MM.1S (cell line): ENCODE measurements around the gene NTRK3.

ENCODE experiments used
- DNase-seq: peaks from one replicate; pipeline ENCODE4 v3.0.0-alpha.2; 2015
- H2AFZ ChIP-seq: fragments of 300-600 bp; sonication (generic); 2 replicates; pipeline ENCODE4 v1.6.0; 2016; ENCODE audit warnings: antibody characterized with exemption, low read length
- H3F3A ChIP-seq: fragments of 300-600 bp; sonication (generic); 2 replicates; pipeline ENCODE4 v1.6.1; 2016; ENCODE audit warnings: mild to moderate bottlenecking, antibody characterized with exemption, low read length, moderate library complexity, mixed read lengths; ENCODE audit not compliant: insufficient read depth
- H3K27ac ChIP-seq: fragments of 300-600 bp; sonication (generic); 2 replicates; pipeline ENCODE4 v1.5.1; 2016; ENCODE audit warnings: mild to moderate bottlenecking, low read length
- H3K27me3 ChIP-seq: fragments of 300-600 bp; sonication (generic); replicated peaks from 2 replicates; pipeline ENCODE4 v1.6.0; 2016; ENCODE audit warnings: low read length; ENCODE audit not compliant: insufficient read depth
- H3K36me3 ChIP-seq: fragments of 300-600 bp; sonication (generic); replicated peaks from 2 replicates; pipeline ENCODE4 v1.6.1; 2016; ENCODE audit warnings: mild to moderate bottlenecking, low read length, mixed read lengths; ENCODE audit not compliant: insufficient read depth
- H3K4me1 ChIP-seq: fragments of 300-600 bp; sonication (generic); 2 replicates; pipeline ENCODE4 v1.6.1; 2016; ENCODE audit warnings: low read length, mixed read lengths
- H3K4me2 ChIP-seq: fragments of 300-600 bp; sonication (generic); 2 replicates; pipeline ENCODE4 v1.6.0; 2016; ENCODE audit warnings: low read depth, low read length
- H3K4me3 ChIP-seq: fragments of 300-600 bp; sonication (generic); 2 replicates; pipeline ENCODE4 v1.5.1; 2016; ENCODE audit warnings: low read length, mixed read lengths
- H3K79me2 ChIP-seq: fragments of 300-600 bp; sonication (generic); 2 replicates; pipeline ENCODE4 v1.6.1; 2016; ENCODE audit warnings: mixed run types, low read length, mixed read lengths
- H3K9ac ChIP-seq: fragments of 300-600 bp; sonication (generic); 2 replicates; pipeline ENCODE4 v1.6.1; 2016; ENCODE audit warnings: low read length, mixed read lengths
- H3K9me2 ChIP-seq: fragments of 300-600 bp; sonication (generic); replicated peaks from 2 replicates; pipeline ENCODE4 v1.6.1; 2016; ENCODE audit warnings: mild to moderate bottlenecking, low read length, mixed read lengths; ENCODE audit not compliant: insufficient read depth
- H3K9me3 ChIP-seq: fragments of 300-600 bp; sonication (generic); replicated peaks from 2 replicates; pipeline ENCODE4 v1.6.1; 2016; ENCODE audit warnings: mild to moderate bottlenecking, low read length, mixed read lengths; ENCODE audit not compliant: insufficient read depth
- H4K20me1 ChIP-seq: fragments of 300-600 bp; sonication (generic); 2 replicates; pipeline ENCODE4 v1.6.1; 2016; ENCODE audit warnings: mild to moderate bottlenecking, low read length, moderate library complexity, mixed read lengths; ENCODE audit not compliant: insufficient read depth
- EZH2 ChIP-seq: fragments of 300-600 bp; sonication (generic); optimal IDR thresholded peaks from 2 replicates; pipeline ENCODE3; 2017; ENCODE audit warnings: low read depth, mild to moderate bottlenecking, antibody characterized with exemption, low read length, mixed read lengths
- EZH2phosphoT487 ChIP-seq: fragments of 300-600 bp; sonication (generic); IDR thresholded peaks from 2 replicates; pipeline ENCODE4 v1.6.1; 2018; ENCODE audit warnings: antibody characterized with exemption, low read length
- TF ChIP-seq, protein P1 (sequence below): fragments of 300-600 bp; sonication (generic); IDR thresholded peaks from 2 replicates; pipeline ENCODE4 v1.5.1; 2016; ENCODE audit warnings: antibody characterized with exemption, low read length, mixed read lengths

The NTRK3 gene

DNA sequence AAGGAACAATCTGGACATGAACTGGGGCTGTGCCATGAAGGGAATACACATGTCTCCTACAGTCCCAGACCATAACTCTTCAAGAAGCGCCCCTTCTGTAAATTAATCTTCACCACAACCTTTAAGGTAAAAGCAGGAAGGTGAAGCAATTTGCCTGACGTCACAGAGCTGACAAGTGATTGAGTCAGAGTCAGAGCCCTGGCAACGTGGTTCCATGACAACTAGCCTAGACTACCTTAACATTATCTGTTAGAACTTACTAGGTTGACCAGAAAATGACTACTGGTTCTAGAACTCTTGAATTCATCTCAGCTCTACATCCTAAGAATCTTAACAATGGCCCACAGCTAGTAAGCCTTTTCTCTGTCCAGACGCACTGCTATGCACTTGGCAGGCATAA lies 124.6 kb downstream of the NTRK3 start:
- TF ChIP-seq EZH2: no peak
- TF ChIP-seq EZH2phosphoT487: no peak
- TF ChIP-seq, protein P1, sequence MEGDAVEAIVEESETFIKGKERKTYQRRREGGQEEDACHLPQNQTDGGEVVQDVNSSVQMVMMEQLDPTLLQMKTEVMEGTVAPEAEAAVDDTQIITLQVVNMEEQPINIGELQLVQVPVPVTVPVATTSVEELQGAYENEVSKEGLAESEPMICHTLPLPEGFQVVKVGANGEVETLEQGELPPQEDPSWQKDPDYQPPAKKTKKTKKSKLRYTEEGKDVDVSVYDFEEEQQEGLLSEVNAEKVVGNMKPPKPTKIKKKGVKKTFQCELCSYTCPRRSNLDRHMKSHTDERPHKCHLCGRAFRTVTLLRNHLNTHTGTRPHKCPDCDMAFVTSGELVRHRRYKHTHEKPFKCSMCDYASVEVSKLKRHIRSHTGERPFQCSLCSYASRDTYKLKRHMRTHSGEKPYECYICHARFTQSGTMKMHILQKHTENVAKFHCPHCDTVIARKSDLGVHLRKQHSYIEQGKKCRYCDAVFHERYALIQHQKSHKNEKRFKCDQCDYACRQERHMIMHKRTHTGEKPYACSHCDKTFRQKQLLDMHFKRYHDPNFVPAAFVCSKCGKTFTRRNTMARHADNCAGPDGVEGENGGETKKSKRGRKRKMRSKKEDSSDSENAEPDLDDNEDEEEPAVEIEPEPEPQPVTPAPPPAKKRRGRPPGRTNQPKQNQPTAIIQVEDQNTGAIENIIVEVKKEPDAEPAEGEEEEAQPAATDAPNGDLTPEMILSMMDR: no peak
- Histone ChIP-seq H2AFZ (no peak overlapping the region), H3K9ac (no peak overlapping the region), H3K36me3 (no peaks in the 10 kb centered on the region), H3F3A (no peaks in the 10 kb centered on the region), H4K20me1 (no peaks in the 10 kb centered on the region), H3K4me1 (no peaks in the 10 kb centered on the region), H3K27ac (no peak overlapping the region), H3K27me3 (no peaks in the 10 kb centered on the region), H3K9me3 (no peaks in the 10 kb centered on the region), H3K4me3 (no peak overlapping the region), H3K9me2 (no peaks in the 10 kb centered on the region), H3K4me2 (no peak overlapping the region), H3K79me2 (no peaks in the 10 kb centered on the region)
- DNase-seq: no peak

DNA sequence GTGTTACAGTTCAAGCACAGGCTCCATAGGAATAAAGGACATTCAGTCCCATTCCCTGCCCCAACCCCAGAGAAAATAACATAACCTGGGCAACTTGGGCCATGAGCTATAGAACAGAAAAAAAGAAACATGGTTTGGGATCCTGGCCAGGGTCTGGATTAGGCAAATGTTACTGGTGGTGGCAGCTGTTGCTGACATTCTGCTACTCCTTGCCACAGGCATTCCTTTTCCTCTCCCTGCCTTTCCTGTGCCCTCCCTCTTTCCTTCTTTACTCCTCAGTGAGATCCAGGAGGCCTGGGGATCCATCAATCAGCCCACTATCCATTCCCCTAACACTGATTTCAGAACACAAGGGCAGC lies 129.1 kb downstream of the NTRK3 start:
- Histone ChIP-seq H3K4me3 (no peak overlapping the region), H3F3A (no peaks in the 10 kb centered on the region), H2AFZ (no peak overlapping the region), H3K9me2 (no peaks in the 10 kb centered on the region), H3K27ac (no peak overlapping the region), H3K27me3 (no peaks in the 10 kb centered on the region), H3K4me2 (no peak overlapping the region), H3K4me1 (no peaks in the 10 kb centered on the region), H3K9me3 (no peaks in the 10 kb centered on the region), H3K79me2 (no peaks in the 10 kb centered on the region), H3K9ac (no peak overlapping the region), H3K36me3 (no peaks in the 10 kb centered on the region), H4K20me1 (no peaks in the 10 kb centered on the region)
- no peak for DNase-seq
- TF ChIP-seq, protein P1: no peak
- TF ChIP-seq EZH2 (no peak), EZH2phosphoT487 (no peak)

DNA sequence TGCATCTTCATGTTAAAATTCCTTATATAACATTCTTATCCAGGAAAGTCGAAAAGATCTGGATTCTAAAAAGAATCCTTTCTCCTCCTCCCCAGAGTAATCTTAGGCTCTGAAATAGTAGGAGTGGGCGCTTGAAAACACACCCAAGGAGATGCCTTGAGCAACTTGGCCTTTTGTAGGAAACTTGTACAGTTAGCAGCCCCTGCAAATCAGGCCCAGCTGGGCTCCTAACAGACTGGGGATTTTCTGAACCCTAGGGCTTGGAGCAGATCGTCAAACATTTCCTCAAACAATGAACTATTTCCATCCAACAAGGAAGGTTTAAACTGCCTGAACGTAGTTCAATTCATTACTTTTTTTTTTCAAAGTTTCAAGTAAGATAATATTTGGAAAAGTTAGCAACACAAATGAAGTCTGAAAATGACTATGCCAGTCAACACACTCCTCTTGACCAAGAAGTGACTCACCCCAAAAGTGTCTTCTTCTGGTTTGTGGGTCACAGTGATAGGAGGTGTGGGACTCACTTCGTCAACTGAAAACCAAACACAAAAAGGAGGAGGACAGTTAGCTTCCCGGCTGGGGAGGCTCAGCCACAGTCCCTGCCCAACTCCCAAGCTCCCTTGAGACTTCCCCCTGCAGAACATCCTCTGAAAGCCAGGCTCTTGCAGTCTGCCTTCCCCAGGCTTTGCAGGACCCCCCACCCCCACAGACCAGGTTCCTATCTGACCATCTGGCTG lies 129.7 kb downstream of the NTRK3 start:
- Histone ChIP-seq H3K4me2 (no peak overlapping the region), H2AFZ (no peak overlapping the region)
- no peak for DNase-seq

More for the DNA sequence above, 129.7 kb downstream of the NTRK3 start:
- Histone ChIP-seq H3K4me1 (no peaks in the 10 kb centered on the region), H3K79me2 (no peaks in the 10 kb centered on the region), H4K20me1 (no peaks in the 10 kb centered on the region), H3K9me3 (no peaks in the 10 kb centered on the region), H3K27ac (no peak overlapping the region), H3K27me3 (no peaks in the 10 kb centered on the region), H3K9me2 (no peaks in the 10 kb centered on the region), H3F3A (no peaks in the 10 kb centered on the region), H3K9ac (no peak overlapping the region), H3K4me3 (no peak overlapping the region), H3K36me3 (no peaks in the 10 kb centered on the region)
- TF ChIP-seq, protein P1: no peak
- TF ChIP-seq EZH2phosphoT487: no peak
- no peak for TF ChIP-seq EZH2
